Fibroblast of skin of left quadriceps (primary cell): ENCODE measurements around the gene MACC1.

Source experiments
- DNase-seq, 2 experiments: peaks; one replicate each; pipeline ENCODE4 v3.0.0-alpha.2; 2013; ENCODE audit warnings: low read depth in 2 of 2

The MACC1 gene

DNA sequence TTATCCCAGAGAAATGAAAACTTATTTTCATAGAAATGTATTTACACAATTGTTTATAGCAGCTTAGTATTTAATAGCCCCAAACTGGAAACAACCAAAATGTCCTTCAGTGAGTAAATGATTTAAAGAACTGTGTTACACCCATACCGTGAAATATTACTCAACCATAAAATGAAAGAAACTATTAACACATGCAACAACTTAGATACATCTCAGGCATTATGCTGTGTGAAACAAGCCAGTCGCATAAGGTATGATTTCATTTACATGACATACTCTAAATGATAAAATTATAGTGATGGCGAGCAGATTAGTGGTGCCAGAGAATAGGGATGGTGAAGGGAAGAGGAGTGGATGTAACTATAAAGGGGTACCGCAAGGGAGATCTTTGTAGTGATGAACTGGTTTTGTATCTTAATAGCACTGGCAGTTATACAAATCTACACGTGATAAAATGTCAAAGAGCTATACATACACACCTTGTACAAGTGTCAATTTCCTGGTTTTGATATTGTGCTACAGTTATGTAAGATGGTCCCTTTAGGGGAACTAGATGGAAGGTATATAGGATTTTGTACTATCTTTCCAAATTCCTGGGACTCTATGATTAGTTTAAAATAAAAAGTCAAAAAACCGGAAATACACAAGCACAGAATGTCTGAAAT lies 40.5 kb downstream of the MACC1 start:
- no peak for DNase-seq

DNA sequence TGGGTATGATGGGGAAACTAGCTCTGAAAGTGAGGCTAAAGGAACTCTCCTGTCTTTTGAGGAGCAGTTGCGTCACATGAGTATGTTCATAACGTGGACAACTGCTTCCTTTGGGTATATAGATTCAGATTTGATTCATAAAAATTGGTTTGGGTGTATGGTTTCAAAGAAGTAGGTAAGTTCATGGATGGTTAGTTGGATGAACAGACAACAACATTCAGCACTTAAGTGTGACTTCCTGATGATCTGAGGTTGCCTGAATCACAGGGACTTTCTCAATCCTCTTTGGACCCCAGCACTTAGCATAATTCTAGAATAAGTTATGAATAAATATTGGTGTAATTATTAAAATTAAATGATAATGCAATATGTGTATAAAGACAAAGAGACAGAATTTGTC lies 43.4 kb downstream of the MACC1 start:
- no peak for DNase-seq

DNA sequence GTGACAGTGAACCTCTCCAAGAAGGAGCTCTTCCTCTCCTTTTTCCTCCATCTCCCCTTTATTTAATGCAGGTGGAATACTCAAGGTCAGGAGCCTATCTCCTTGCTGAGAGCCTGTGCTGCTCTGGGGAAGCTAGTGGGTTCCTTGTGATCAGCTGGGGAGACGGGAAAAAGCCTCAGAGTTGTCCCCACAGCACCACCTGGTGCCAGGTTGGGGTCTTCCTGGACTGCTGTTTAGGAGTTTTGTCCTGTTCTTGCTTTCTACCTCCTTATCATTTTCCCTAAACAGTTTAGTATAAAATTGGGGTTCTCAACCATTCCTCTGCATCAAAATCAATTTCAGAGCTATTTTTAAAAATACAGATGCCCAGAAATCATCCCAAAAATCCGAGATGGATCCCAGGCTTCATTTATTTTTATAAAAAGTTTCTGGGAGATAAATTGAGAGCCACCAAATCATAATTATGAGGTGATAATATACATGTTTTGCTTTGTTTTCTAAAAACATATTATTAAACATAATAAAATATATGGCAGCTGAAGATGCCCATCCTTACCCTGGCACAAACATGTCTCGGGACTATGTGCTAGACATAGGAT lies 44.3 kb downstream of the MACC1 start:
- peak; percentile 25 to 38 for DNase-seq

DNA sequence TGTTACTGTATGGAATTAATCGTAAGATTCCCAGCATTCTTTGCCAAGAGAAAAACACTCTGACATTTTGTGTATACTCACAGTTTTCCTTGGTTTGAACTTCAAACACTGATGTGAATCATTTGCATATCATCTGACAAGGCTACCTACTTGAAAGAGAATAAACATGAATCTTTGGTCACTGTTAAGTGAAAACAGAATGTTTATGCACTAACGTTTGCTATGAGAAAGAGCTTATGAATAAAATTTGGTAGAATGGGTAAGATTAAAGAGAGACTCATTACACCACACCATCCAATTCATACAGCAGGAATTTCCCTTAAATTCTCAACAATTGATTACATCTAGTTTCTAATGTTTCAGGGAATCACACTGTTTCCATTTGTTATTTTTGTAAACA lies 46.6 kb downstream of the MACC1 start:
- no peak for DNase-seq

DNA sequence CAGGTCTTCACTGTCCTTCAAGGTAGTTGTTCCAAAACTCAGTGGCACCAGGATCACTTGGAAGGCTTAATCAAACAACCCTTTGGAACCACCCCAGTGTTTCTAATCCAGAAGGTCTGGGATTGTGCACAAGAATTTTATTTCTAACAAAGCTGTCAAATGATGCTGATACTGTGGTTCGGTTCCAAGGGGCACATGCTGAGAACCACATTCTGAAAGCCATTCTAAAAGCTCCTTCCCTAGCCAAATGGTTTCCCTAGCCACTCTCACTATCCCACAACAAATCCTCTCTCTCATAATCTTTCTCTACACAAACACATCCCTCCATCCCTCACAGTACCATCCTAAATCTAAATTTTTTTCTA lies 52.1 kb downstream of the MACC1 start:
- DNase-seq = no peak

DNA sequence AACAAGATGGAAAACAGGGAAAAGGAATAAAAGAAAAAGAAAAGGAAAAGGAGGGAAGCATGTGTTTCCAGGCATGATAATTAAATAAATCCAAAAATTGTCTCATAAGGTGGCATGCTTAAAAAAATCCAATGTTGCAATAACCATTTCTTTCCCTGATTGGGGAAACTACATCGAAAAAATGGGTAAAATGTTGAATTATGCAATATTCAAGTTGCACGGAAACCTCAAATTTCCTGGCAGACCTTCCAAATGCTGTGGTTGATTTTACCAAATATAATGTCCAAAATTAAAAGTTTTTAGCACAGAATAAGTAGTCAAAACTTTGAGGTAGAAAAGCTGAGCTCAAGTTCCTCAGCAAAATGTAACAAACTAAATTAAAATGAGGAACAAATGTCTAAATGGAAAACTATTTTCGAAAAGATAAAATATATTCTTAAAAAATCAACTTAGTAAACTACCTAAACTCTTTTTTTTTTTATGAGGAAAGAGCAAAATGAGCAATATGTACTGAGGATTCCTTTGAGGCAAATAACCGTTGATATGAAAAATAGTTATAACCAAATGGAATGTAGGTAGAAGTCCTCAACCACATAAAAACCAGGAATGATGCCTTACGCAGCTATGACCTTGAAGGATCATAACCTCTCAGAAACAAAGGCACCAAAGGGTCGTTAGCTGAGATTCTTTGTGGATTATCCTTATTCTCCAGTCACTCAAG lies 52.6 kb downstream of the MACC1 start:
- DNase-seq = peak; percentile 51 to 56

DNA sequence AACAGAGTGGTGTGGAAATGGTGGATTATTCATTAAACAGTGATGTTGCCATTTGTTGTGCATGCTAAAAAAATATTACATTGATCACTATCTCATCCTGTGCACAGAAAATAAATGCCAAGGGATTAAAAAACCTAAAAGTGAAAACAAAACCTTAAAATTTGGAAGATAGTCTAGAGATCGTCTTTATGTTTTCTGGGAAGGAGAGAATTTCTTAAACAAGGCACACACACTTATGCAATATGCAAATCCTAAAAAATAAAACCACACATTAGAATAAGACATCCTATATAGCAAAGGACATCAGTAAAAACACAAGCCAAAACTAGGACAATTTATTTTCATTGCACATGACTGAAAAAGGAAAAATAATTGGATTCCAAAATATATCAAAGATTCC lies 54.5 kb downstream of the MACC1 start:
- DNase-seq = no peak

DNA sequence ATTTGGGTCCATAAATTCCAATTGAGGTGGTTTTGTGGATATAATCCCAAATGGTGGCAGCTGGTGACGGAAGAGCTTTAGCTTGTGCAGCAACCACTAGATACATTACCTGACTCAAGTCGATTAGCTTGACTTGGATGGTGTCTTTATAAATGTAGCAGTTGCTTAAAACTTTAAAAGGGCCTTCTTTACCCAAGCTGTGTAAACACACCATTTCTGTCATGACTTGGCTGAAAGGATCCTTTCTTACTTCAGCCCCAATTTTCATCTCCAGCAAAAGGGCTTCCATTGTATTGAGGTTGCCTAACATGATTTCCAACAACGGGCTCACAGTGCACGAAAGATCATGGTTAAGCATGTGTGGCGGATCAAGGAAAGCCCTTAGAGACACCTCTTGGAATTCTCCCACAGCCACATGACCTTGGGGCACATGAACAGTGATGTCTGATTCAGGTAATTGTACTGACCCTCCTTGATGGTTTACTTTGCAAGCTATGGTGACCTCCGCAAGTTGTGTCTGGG lies 57.9 kb downstream of the MACC1 start:
- no peak for DNase-seq

DNA sequence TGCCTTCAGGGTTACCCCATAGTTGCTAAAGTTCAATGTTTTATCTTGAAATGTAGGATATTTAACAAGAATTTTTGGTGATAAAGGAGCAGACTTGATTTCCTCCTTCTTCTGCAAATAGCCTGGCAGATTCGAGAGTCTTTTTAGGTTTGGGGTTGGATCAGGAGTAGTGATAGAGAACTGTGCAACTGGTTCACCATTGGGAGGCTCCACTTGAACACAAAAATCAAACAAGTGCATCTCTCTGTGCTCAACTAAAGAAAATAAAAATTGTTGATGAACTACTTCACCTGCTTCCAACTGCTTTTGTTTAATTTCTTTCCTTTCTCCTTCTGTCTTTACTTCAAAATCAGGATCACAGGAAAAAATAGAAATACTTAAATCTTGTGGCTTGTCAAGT lies 58.5 kb downstream of the MACC1 start:
- DNase-seq = no peak

DNA sequence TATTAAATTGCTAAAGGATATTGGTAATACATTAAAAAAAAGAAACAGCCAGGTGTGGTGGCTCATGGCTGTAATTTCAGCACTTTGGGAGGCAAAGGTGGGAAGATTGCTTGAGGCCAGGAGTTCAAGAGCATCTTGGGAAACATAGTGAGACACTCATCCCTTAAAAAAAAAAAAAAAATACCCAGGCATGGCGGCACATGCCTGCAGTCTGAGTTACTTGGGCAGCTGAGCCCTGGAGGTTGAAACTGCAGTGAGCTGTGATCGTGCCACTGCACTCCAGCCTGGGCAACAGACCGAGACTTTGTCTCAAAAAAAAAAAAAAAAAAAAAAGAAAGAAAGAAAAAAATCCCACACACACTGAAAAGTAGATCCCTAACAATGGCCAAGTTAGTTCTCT lies 59.7 kb downstream of the MACC1 start:
- no peak for DNase-seq

DNA sequence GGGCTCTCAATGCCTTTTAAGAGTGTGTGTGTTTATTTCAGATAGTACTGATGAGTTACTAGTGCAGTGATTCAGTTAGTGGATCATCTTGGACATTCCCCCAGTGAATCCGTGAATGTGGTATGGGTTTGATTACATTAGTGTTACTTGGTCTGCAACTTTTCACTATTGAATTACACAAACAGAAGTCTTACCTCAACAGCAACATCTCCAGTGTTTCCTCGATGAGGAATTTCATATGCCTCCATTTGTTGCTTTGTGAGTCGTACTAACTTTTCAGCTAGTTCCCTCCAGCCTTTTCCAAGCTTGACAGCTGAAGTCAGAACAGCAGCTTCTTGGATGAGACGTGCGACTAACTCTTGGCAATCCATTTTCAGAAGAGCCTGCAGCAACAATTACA lies 63.2 kb downstream of the MACC1 start:
- no peak for DNase-seq

DNA sequence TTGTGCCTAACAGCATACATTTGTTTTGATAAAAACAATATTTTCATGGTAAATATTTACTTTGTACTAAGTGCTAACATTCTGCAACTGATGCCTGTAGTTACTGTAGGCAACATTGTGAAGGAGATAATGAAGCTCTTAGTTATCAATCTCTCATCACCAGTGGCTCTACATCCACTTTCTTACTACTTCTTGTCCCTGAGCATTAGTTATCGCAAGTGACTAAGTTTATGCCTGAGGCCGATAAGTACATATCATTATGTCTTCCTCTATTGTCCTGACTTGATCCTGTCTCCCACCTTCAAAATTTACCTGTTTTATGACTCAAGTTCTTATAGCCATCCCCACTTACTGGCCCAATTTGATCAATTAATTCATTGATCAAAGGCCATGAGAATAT lies 63.6 kb downstream of the MACC1 start:
- no peak for DNase-seq

DNA sequence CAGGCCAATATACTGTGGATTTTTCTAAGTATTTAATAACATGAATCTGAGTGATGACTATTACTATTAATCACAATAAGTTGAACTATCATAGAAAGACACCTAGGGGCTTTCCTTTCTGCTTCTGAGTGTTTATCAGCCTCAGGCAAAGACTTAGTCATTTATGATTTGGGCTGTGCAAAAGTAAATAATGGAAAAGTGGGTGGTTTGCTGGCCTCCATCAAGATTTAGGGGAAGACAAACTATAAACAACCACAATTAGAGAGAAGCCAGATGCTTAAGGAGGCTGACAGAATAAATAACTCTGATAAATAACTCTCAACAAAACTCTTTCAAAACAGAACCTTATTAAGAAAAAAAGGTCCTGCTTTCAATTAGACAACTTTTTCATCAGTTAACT lies 64.7 kb downstream of the MACC1 start:
- DNase-seq = no peak

DNA sequence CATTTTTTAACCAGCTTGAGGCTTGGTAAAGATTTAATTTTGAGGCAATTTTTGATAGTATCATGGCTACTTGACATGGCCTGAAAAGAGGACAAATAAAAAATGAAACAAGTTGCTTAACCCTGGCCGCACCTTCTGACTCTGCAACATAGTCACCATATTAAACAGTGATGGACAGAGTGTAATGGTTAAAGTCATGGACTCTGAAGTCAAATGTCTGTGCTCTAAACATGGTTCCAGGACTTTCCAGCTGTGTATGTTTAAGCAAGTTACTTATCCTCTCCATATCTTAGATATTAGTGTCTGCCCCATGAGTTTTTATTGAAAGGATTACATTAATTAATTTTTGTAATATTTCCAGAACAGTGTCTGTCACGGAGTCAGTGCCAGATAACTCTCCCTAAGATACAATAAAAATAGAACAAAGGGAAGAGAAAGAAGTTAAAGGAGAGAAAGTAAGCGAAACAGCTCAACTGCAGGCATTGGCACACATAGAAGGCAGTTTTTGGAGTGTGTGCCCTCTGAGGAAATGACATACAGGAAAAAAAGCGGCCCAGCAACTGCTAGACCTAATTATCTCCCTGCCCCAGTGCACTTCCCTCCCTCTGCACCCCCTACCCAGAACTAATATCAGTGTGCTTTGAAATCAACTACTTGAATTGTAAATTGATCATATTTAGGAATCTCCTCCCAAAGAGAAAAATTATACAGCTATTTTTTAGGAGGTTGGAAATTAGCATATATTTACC lies 65.3 kb downstream of the MACC1 start:
- DNase-seq = no peak

DNA sequence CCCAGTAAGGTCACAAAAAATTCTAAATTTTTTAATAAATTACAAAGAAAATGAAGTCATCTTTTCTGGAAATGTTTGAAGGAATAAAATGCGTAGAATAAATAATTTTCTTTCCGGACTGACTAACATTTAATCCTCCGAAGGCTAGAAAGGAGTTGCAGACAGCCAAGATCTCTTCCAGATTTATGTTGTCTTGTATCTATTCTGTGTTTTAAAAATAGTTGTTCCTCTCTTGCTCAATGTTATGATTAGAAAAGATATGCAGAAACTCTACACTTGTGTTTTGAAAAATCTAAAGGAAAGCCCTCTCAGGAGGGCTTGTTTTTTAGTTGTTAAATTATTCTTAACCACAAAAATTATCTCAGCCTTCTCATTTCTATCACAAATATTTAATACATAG lies 70.7 kb downstream of the MACC1 start:
- peak in 1 of 2 experiments; percentile 17 for DNase-seq

DNA sequence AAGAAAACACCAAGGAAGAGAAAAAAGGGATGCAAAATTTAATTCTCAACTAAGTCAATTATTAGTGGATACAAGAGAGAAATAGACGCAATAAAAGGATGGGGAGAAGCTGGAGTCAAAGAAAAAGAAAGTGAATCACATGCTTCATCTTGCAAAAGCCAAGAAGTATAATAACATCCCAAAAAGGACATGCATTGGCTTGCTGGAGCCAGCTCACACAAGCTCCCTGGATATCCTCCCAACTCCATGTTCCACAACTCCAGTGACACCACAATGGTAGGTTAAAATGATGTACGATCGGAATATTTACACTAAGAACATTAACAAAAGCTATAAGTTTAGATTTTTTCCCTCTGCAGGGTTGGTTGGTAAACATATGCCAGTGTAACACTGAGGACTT lies 72.4 kb downstream of the MACC1 start:
- DNase-seq = no peak

DNA sequence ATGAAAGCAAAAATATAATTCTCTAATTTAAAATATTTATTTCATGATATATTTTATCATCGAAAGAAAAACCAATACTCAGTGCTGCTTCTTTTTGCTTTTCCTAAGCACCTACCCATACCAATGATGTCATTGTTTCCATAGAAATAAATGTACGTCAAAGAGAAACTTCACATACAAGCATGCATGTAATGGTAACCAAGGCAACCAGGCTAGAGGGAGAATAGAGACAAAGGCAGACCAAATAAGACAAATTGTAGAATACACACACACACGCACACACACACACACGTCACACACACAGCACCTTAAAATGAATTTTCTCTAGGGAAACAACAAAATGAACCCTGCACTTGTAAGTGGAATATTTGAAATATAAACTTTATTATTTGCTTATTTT lies 75.5 kb downstream of the MACC1 start:
- DNase-seq = no peak

DNA sequence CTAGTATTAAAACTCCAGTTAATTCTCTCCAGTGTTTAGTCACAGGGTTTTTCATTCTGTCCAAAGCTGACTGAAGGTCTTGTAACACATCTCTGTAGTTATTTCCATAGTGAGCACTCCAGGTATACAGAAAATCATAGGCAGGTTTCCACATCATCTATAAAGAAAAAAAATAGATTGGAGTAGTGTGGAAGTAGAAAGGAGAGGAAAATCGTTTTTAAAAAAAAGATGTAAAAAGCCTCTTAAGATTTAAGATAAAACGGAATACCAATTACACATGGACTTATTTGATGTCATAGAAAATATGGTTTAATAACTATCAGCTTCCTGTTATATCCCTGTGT lies 76.2 kb downstream of the MACC1 start:
- no peak for DNase-seq

DNA sequence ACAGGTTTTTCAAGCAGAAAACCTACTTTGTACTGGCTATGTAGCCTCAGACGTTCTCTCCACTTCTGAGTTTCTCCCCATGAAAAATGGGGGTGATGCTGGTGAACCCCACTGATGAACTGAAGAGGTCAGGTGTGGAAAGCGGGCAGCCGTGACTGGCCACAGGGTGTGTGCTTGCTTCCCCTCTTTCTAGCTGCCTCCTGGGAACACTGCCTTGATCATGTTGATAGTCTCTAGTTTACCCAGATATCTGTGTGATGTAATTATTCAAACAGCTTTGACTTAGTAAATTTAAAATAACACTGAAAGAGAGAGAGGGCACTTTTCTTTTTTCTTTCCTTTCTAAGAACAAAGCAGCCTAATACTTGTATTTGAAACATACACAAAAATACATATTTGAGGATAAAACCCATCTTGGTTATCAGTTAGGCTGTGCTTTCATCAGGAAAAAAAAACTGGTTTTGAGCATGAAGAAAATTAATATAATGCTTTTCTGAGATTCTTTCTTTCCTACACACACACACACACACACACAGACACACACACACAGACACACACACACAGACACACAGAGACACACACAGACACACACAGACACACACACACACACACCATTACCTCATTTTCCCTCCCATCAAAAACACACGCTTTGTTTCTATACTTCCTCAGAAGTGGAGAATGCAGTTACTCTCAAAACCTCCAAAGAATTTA lies 76.7 kb downstream of the MACC1 start:
- DNase-seq = no peak

DNA sequence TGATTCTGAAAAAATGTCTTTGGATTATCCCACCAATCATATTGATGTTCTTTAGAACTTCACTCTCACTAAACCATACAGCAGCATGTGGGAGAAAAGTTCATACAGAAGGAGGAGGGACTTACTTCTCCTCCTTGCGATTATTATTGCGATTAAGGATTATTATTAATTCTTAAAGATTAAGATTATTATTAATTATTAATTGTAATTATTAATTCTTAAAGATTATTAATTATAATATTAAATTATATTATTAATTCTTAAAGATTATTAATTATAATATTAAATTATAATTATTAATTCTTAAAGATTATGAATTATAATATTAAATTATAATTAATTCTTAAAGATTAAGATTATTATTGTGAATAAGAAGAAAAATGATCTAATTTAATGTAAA lies 80.5 kb downstream of the MACC1 start:
- DNase-seq = no peak

DNA sequence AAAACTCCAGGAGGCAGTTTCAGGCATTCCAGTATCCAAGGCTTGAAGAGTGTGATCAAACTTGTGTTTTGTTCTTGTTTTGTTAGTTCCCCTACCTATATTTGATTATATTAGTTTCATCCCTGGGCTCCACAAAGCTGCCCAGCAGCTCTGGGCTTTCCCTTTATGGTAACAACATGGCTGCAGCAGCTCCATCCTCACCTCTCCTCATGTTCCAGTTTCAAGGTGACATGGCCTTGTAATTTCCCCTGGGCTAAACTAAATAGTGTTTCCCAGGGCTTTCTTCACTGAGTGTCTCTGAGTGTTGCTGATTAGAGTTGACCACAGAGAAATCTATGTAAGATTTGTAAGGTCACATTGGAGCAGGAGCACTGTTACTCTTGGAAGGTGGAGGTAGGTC lies 83.4 kb downstream of the MACC1 start:
- DNase-seq = no peak

DNA sequence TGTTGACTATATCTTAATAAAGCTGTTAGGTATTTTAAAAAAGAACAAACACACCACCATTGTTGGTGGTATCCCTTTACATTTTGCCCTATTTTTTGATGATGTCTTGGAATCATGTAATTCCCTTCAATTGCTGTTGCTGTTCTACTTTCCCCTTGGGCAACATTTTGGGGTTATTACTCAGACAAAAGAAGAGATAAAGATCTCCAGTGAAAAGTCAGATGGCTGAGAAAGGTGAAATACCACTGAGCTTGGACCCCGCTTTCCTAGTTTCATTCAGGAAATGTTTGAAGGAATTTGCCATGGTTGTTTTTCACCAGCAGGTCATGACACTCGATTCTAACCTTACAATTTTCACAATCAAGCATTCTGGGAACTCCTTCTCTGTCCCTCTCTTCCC lies 84.6 kb downstream of the MACC1 start:
- no peak for DNase-seq
